NCI-H2107 (cell line): Measurements from ENCODE around the gene TMEM163.
"Not testable (repeated sequence)": the region's sequence is repeated elsewhere in the genome, so short reads cannot be mapped to it uniquely, and the experiment has no call there.

Experiments
- DNase-seq: peaks from one replicate; lab custom pipeline; 2025; lab: John Stamatoyannopoulos, UW

Gene TMEM163

GRCh38 chr2:134522496-134523455 lies 196.0 kb downstream of the TMEM163 start:
- DNase-seq = no peak

- no peak for DNase-seq
These were observed 200.7 kb downstream of the TMEM163 start for GRCh38 chr2:134518101-134518500.

- no peak for DNase-seq
These were observed 203.7 kb downstream of the TMEM163 start for GRCh38 chr2:134515137-134515536.

- no peak for DNase-seq
These were observed 205.4 kb downstream of the TMEM163 start for GRCh38 chr2:134513465-134513804.

- DNase-seq = no peak
These were observed 205.9 kb downstream of the TMEM163 start for GRCh38 chr2:134512734-134513464.

- DNase-seq = no peak
These were observed 210.4 kb downstream of the TMEM163 start for GRCh38 chr2:134508391-134508790.

- no peak for DNase-seq
These were observed 211.1 kb downstream of the TMEM163 start for GRCh38 chr2:134507697-134508096.

- DNase-seq = not testable (repeated sequence)
These were observed 211.6 kb downstream of the TMEM163 start for GRCh38 chr2:134507159-134507558.

- no peak for DNase-seq
These were observed 213.4 kb downstream of the TMEM163 start for GRCh38 chr2:134505446-134505845.

- no peak for DNase-seq
These were observed 214.0 kb downstream of the TMEM163 start for GRCh38 chr2:134504586-134505336.

GRCh38 chr2:134502104-134502503 lies 216.7 kb downstream of the TMEM163 start:
- no peak for DNase-seq

- no peak for DNase-seq
These were observed 217.2 kb downstream of the TMEM163 start for GRCh38 chr2:134501476-134502091.

- DNase-seq = no peak
These were observed 218.4 kb downstream of the TMEM163 start for GRCh38 chr2:134500211-134500935.

GRCh38 chr2:134499307-134499926 lies 219.4 kb downstream of the TMEM163 start:
- DNase-seq = no peak

- no peak for DNase-seq
These were observed 220.1 kb downstream of the TMEM163 start for GRCh38 chr2:134498654-134499053.

- no peak for DNase-seq
These were observed 225.0 kb downstream of the TMEM163 start for GRCh38 chr2:134493797-134494196.

- peak; percentile 64 for DNase-seq
These were observed 226.9 kb downstream of the TMEM163 start for GRCh38 chr2:134491771-134492441.

GRCh38 chr2:134491022-134491421 lies 227.8 kb downstream of the TMEM163 start:
- no peak for DNase-seq

- DNase-seq = no peak
These were observed 228.2 kb downstream of the TMEM163 start for GRCh38 chr2:134490559-134490958.

- no peak for DNase-seq
These were observed 228.9 kb downstream of the TMEM163 start for GRCh38 chr2:134489732-134490384.
